A549 (cell line): ENCODE measurements around the gene SF3A1. TPM values are rescaled to one million over a fixed set of nuclear protein-coding genes. Genes with fewer than 3 reads are reported as not detected.

Source experiments
- ATAC-seq, 2 experiments: fragments of 200-7000 bp in 1 of 2; fragments of >200 bp in 1 of 2; cut with Nextera tagmentation in 1 of 2; cut with Tn5 transposase in 1 of 2; 3 replicates each; pipeline versions ENCODE4 v1.8.0 to v1.9.1; 2018 to 2020; ENCODE audit warnings: mild to moderate bottlenecking in 1 of 2, moderate library complexity in 1 of 2
- CTCF ChIA-PET: fragments of 300-600 bp; sonication (Branson Sonifier 250); formaldehyde crosslinking; extraction: SDS; loops from one replicate; lab custom pipeline; 2021; ENCODE audit warnings: antibody characterized with exemption, inconsistent platforms; lab: Yijun Ruan, JAX
- POLR2A ChIA-PET: fragments of 350-600 bp; formaldehyde crosslinking; extraction: SDS; loops from one replicate; lab custom pipeline; 2021; ENCODE audit warnings: antibody characterized with exemption, inconsistent platforms; lab: Yijun Ruan, JAX
- DNase-seq, 2 experiments: peaks; one replicate each; pipeline versions ENCODE4 v3.0.0 to v3.0.0-alpha.2; 2011 to 2016; ENCODE audit warnings: low read depth in 1 of 2, low spot score in 1 of 2
- FAIRE-seq: peaks from 2 replicates; lab custom pipeline; 2011; peaks lifted over from hg19 to GRCh38; lab: Jason Lieb, UNC
- H3K27ac ChIP-seq, 2 experiments: fragments of >200 bp; sonication (Bioruptor Twin); formaldehyde crosslinking; 3 replicates each; pipeline ENCODE4 v1.5.1; 2016 to 2017
- H3K4me1 ChIP-seq: fragments of >200 bp; sonication (Bioruptor Twin); formaldehyde crosslinking; 3 replicates; pipeline ENCODE4 v1.6.1; 2016
- H3K4me2 ChIP-seq: fragments of >200 bp; sonication (Bioruptor Twin); formaldehyde crosslinking; 3 replicates; pipeline ENCODE4 v1.6.1; 2016
- H3K4me3 ChIP-seq: fragments of >200 bp; sonication (Bioruptor Twin); formaldehyde crosslinking; 3 replicates; pipeline ENCODE4 v1.5.1; 2016
- H3K9me3 ChIP-seq: fragments of >200 bp; sonication (Bioruptor Twin); formaldehyde crosslinking; 3 replicates; pipeline ENCODE4 v1.6.1; 2016
- CTCF ChIP-seq: fragments of >200 bp; sonication (Bioruptor Twin); formaldehyde crosslinking; IDR thresholded peaks from 3 replicates; pipeline ENCODE4 v1.5.1; 2016
- EP300 ChIP-seq, 2 experiments: fragments of >200 bp; sonication (Bioruptor Twin); formaldehyde crosslinking; IDR thresholded peaks; 2 replicates in 1 of 2; 3 replicates in 1 of 2; pipeline ENCODE4 v1.6.1; 2016 to 2017
- FOSB ChIP-seq: fragments of 250-450 bp; sonication (Bioruptor Pico); IDR thresholded peaks from 2 replicates; pipeline ENCODE4 v1.5.0; 2020; ENCODE audit warnings: mild to moderate bottlenecking, moderate library complexity
- HMGXB4 ChIP-seq: fragments of 250-450 bp; sonication (Bioruptor Pico); IDR thresholded peaks from 2 replicates; pipeline ENCODE4 v1.5.0; 2021; ENCODE audit warnings: mild to moderate bottlenecking, moderate library complexity, borderline replicate concordance
- HOXB5 ChIP-seq: fragments of 250-450 bp; sonication (Bioruptor Pico); IDR thresholded peaks from 2 replicates; pipeline ENCODE4 v1.5.0; 2020; ENCODE audit warnings: mild to moderate bottlenecking, moderate library complexity
- JUN ChIP-seq, 2 experiments: fragments of >200 bp; sonication (Bioruptor Twin); formaldehyde crosslinking; IDR thresholded peaks; 2 replicates in 1 of 2; 3 replicates in 1 of 2; pipeline ENCODE4 v1.6.1; 2016 to 2017
- KDM1A ChIP-seq: fragments of 200-600 bp; sonication (generic); IDR thresholded peaks from 2 replicates; pipeline ENCODE4 v1.6.1; 2016; ENCODE audit warnings: low read depth, mild to moderate bottlenecking
- KDM5A ChIP-seq: fragments of 200-600 bp; sonication (generic); IDR thresholded peaks from 2 replicates; pipeline ENCODE4 v1.6.1; 2016; ENCODE audit warnings: antibody characterized with exemption, mild to moderate bottlenecking
- MAZ ChIP-seq: fragments of 150-350 bp; IDR thresholded peaks from 2 replicates; pipeline ENCODE4 v1.6.1; 2014; ENCODE audit warnings: antibody characterized with exemption, low read depth, low read length, borderline replicate concordance
- MYC ChIP-seq: IDR thresholded peaks from 2 replicates; pipeline ENCODE4 v1.6.1; 2012; ENCODE audit warnings: mild to moderate bottlenecking, inconsistent platforms, low read length, improper control_type of control experiment, borderline replicate concordance
- NR3C1 ChIP-seq: fragments of >200 bp; sonication (Bioruptor Twin); formaldehyde crosslinking; IDR thresholded peaks from 3 replicates; pipeline ENCODE4 v1.6.1; 2017
- PHF8 ChIP-seq: fragments of 200-600 bp; sonication (generic); IDR thresholded peaks from 2 replicates; pipeline ENCODE4 v1.6.1; 2016; ENCODE audit warnings: low read depth, mild to moderate bottlenecking, antibody characterized with exemption, moderate library complexity, borderline replicate concordance
- POLR2A ChIP-seq: IDR thresholded peaks from 2 replicates; pipeline ENCODE4 v1.6.1; 2012; ENCODE audit warnings: mild to moderate bottlenecking, low read length
- POLR2AphosphoS2 ChIP-seq: conservative IDR thresholded peaks from 2 replicates; pipeline ENCODE4 v1.6.1; 2012; ENCODE audit warnings: low read length, improper control_type of control experiment, inconsistent platforms
- RCOR1 ChIP-seq: fragments of 150-350 bp; IDR thresholded peaks from 2 replicates; pipeline ENCODE4 v1.6.1; 2014; ENCODE audit warnings: antibody characterized with exemption, low read length, low read depth
- RFX5 ChIP-seq: fragments of 450-650 bp; IDR thresholded peaks from 2 replicates; pipeline ENCODE4 v1.7.1; 2014; ENCODE audit warnings: antibody characterized with exemption, mild to moderate bottlenecking, moderate library complexity
- USF2 ChIP-seq: fragments of 450-650 bp; IDR thresholded peaks from 2 replicates; pipeline ENCODE4 v1.6.1; 2014; ENCODE audit warnings: antibody characterized with exemption
- ZC3H11A ChIP-seq: fragments of 450-650 bp; IDR thresholded peaks from 2 replicates; pipeline ENCODE4 v1.6.1; 2014; ENCODE audit warnings: antibody characterized with exemption, mild to moderate bottlenecking
- ZSCAN20 ChIP-seq: fragments of 250-450 bp; sonication (Bioruptor Pico); IDR thresholded peaks from 2 replicates; pipeline ENCODE4 v1.8.0; 2022; ENCODE audit warnings: mild to moderate bottlenecking, moderate library complexity
- WGBS: methylation state at CpG from one replicate; pipeline ENCODE4 v1.1.6; 2017; ENCODE audit errors: missing lambda C conversion rate; 5-methylcytosine and 5-hydroxymethylcytosine counted together
- polyA plus RNA-seq, 4 experiments: library from polyadenylated mRNA; depleted of rRNA in 3 of 4; stranded (reverse); fragments of >200 nt; fragmentation: RNase III in 1 of 4; extraction: RNeasy Plus Mini Kit Qiagen cat#74134 plus additional on column Dnase treatment in 1 of 4; gene quantifications; 2 replicates in 3 of 4; 3 replicates in 1 of 4; pipeline ENCODE4 v1.2.3, GENCODE V29; 2011 to 2017
- TF ChIP-seq, protein P1 (sequence below): fragments of 150-350 bp; IDR thresholded peaks from 2 replicates; pipeline ENCODE4 v1.6.1; 2014; ENCODE audit warnings: low read depth, mild to moderate bottlenecking, low read length
- TF ChIP-seq, protein P2 (sequence below): fragments of 250-450 bp; sonication (Bioruptor Pico); IDR thresholded peaks from 2 replicates; pipeline ENCODE4 v1.5.0; 2020; ENCODE audit warnings: low read depth, mild to moderate bottlenecking, moderate library complexity
- TF ChIP-seq, protein P3 (sequence below): IDR thresholded peaks from 2 replicates; pipeline ENCODE4 v1.6.1; 2012
- TF ChIP-seq, protein P4 (sequence below): IDR thresholded peaks from 2 replicates; pipeline ENCODE4 v1.6.1; 2012

The SF3A1 gene
- polyA plus RNA-seq, 2 of the 4 experiments (the other 2 are of a cell fraction) = 47.0 to 57.9 TPM

DNA sequence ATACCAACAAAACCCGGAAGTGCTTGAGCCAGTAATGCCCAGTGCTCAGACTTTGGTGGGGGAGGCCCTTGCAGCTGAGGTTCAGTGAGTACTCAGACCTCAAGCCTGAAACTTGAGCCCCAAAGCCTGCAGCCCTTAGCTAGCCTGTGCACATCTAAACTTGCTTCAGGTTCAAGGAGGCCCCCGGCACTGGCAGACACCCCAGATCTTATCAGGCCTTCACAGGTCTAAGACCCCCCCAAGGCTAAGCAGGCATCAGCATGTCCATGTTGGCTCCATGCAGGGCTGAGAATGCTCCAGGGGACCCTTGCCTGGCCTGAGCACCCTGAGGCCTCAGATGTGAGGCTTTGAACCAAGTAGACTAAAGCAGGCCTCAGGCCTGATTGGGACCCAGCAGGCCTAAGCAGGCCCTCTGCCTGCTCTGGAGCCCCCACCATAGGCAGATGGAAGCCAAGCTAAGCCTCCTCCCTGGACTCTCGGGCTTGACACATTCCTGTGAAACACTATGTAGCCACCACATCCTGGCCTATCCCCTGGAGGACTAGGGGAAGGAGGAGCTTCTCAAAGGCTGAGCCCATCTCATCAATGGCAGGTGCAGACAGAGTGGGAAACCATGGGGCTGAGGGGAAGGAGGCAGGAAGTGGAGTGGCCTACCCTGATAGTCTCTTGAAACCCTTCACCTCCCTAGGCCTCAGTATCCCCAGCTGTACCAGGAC lies 66.2 kb downstream of the SF3A1 start (continued):
- no peak for TF ChIP-seq HMGXB4 (CRISPR knock-in tag)
- TF ChIP-seq, all 56 proteins: peak for 0

DNA sequence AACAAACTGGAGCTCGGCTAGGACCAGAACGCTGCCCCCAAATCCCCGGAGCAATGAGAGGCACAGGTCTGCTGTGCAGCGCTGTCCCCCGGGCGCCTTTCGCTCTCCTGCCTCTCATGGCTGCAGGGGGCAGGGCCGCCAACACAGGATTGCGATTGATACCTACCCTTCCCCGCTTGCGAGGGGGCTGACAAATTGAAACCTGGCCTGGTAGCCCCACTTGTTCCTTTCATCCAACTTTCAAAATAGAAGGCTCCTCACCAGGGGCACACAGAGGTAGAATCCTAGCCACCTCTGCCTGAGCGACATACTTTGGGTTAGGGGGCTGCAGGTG lies 66.7 kb downstream of the SF3A1 start:
- WGBS = 46% methylated on average over 2 of the region's 12 CpGs
- POLR2A ChIA-PET = interaction anchor here (0.6 to 1.0 kb wide), 2 partner anchors 67 to 400 kb away, joined by 3 to 4 read pairs; partner anchors contain the start of genes CCDC157 and SF3A1
- DNase-seq (no peak), ATAC-seq (peak; percentile 1 to 2; a peak in 4 of 6 replicates), FAIRE-seq (no peak)
- peak overlapping the region; percentile 74 for H3K4me2 ChIP-seq
- CTCF ChIA-PET = interaction anchor here (1.4 to 3.4 kb wide), 5 partner anchors 12 to 104 kb away, joined by 3 to 17 read pairs (median 4); no protein-coding TSS in a partner anchor
- TF ChIP-seq POLR2AphosphoS2 (no peak), MYC (no peak), CTCF (no peak), NR3C1 (no peak), USF2 (no peak), EP300 (IDR thresholded peaks at IDR 0.05) (no peak), FOSB (CRISPR knock-in tag) (no peak), ZSCAN20 (CRISPR knock-in tag) (no peak), ZC3H11A (no peak), HOXB5 (CRISPR knock-in tag) (no peak), RCOR1 (no peak)
- TF ChIP-seq, protein P1, sequence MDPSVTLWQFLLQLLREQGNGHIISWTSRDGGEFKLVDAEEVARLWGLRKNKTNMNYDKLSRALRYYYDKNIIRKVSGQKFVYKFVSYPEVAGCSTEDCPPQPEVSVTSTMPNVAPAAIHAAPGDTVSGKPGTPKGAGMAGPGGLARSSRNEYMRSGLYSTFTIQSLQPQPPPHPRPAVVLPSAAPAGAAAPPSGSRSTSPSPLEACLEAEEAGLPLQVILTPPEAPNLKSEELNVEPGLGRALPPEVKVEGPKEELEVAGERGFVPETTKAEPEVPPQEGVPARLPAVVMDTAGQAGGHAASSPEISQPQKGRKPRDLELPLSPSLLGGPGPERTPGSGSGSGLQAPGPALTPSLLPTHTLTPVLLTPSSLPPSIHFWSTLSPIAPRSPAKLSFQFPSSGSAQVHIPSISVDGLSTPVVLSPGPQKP = no peak
- H3K4me1 ChIP-seq = peaks cover 37% of the 10 kb centered on the region
- peak overlapping the region; percentile 7 to 57; a peak in 3 of 6 replicates for H3K27ac ChIP-seq
- H3K9me3 ChIP-seq = no peaks in the 10 kb centered on the region
- H3K4me3 ChIP-seq = peak overlapping the region; percentile 18; the same call in 1 of the 3 replicates

GRCh38 chr22:30289141-30289979 lies 67.3 kb downstream of the SF3A1 start, which contains the start of gene CASTOR1:
Gene CASTOR1 (minus strand): TSS chr22:30289505. CDS start chr22:30289497, 8 bp downstream.
- no peaks in the 10 kb centered on the region for H3K9me3 ChIP-seq
- FAIRE-seq = no peak
- H3K4me3 ChIP-seq = peak within 1 kb of the TSS; percentile 72
- ATAC-seq = peak; percentile 74 to 80
- DNase-seq = peak; percentile 96
- peaks cover 39% of the 10 kb centered on the region for H3K4me1 ChIP-seq
- POLR2A ChIA-PET = interaction anchor here (0.6 to 1.6 kb wide), 3 partner anchors 68 to 399 kb away, joined by 3 to 6 read pairs (median 4); partner anchors contain the start of genes CCDC157 and SF3A1
- peak within 1 kb of the TSS; percentile 92 for H3K4me2 ChIP-seq
- WGBS = 0% methylated on average over 9 of the region's 85 CpGs
- H3K27ac ChIP-seq = peak within 1 kb of the TSS; percentile 76 to 92
- CTCF ChIA-PET = interaction anchor here (1.1 to 3.8 kb wide), 16 partner anchors 11 to 268 kb away, joined by 3 to 37 read pairs (median 10); partner anchors contain the start of genes MTFP1 and RNF215
- TF ChIP-seq KDM1A = no peak
- TF ChIP-seq, protein P2, sequence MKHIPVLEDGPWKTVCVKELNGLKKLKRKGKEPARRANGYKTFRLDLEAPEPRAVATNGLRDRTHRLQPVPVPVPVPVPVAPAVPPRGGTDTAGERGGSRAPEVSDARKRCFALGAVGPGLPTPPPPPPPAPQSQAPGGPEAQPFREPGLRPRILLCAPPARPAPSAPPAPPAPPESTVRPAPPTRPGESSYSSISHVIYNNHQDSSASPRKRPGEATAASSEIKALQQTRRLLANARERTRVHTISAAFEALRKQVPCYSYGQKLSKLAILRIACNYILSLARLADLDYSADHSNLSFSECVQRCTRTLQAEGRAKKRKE (CRISPR knock-in tag) = no peak
- TF ChIP-seq RFX5 = no peak
- TF ChIP-seq POLR2A = peak; percentile 36; the same call in 1 of the 2 replicates
- TF ChIP-seq POLR2AphosphoS2 = no peak
- TF ChIP-seq PHF8 = 0 out of 2 replicates have a peak, but pooled peaks have one; percentile 21
- no peak for TF ChIP-seq ZSCAN20 (CRISPR knock-in tag)
- TF ChIP-seq KDM5A = no peak
- peak in 1 of 2 experiments; percentile 57; a peak in 2 of 5 replicates for TF ChIP-seq JUN (IDR thresholded peaks at IDR 0.05)
- no peak for TF ChIP-seq RCOR1
- TF ChIP-seq, protein P3, sequence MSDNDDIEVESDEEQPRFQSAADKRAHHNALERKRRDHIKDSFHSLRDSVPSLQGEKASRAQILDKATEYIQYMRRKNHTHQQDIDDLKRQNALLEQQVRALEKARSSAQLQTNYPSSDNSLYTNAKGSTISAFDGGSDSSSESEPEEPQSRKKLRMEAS = peak; percentile 24; the same call in 1 of the 2 replicates
- TF ChIP-seq, protein P4, sequence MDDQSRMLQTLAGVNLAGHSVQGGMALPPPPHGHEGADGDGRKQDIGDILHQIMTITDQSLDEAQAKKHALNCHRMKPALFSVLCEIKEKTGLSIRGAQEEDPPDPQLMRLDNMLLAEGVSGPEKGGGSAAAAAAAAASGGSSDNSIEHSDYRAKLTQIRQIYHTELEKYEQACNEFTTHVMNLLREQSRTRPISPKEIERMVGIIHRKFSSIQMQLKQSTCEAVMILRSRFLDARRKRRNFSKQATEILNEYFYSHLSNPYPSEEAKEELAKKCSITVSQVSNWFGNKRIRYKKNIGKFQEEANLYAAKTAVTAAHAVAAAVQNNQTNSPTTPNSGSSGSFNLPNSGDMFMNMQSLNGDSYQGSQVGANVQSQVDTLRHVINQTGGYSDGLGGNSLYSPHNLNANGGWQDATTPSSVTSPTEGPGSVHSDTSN = no peak
- no peak for TF ChIP-seq MAZ
